GM12891 (cell line): ENCODE results near the gene PRKACA.

ENCODE experiments used
- PAX5 ChIP-seq: IDR thresholded peaks from 2 replicates; pipeline ENCODE4 v1.6.1; 2011; ENCODE audit warnings: low read length, moderate library complexity, mild to moderate bottlenecking; ENCODE audit not compliant: insufficient read depth, severe bottlenecking
- POLR2A ChIP-seq: IDR thresholded peaks from 2 replicates; pipeline ENCODE4 v1.6.1; 2011; ENCODE audit warnings: low read depth, low read length, control low read depth
- POLR2AphosphoS5 ChIP-seq: IDR thresholded peaks from 2 replicates; pipeline ENCODE4 v1.6.1; 2011; ENCODE audit warnings: low read depth, low read length, control low read depth
- SPI1 ChIP-seq: IDR thresholded peaks from 2 replicates; pipeline ENCODE4 v1.6.1; 2011; ENCODE audit warnings: low read depth, low read length, control low read depth
- TAF1 ChIP-seq: IDR thresholded peaks from 2 replicates; pipeline ENCODE4 v1.6.1; 2011; ENCODE audit warnings: low read depth, low read length, control low read depth

DNA sequence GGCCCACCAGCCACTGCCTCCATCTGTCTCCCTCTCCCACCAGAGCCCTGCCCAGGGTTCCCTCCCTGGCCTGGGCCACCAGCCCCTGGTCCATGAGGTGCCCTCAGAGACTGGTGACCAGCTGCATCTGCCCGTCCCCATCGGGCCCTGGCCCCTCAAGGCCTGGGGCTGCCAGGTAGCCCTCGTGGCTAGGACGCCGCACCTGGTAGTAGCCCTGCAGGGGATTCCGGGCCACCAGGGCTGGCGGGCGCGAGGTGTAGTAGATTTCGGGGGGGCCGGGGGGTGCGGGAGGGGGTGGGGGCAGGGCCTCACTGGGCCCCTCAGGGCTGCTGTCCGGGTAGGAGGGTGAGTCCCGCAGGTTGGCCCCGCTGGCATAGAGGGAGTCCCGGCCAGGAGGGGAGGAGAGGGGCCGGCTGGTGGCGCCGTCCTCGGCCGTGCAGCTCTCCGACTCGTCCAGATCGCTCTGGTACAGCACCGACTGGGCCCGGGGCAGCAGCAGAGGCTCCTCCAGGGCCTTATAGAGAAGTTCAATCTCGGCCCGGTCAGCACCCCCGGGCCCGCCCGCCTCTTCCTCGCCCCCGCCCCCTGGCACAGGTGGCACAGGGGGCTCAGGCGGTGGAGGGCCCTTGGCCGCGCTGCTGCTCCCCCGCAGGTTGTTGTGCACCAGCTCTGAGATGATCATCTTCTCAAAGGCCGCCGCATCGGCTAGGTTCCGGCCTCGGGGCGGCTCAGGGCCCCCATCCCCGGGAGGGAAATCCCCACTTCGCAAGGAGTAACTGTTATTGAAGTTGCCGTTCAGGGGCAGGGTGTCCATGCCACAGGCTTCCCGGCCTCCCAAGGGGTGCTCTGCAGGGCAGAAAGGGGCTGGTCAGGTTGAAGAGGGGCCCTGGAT is 33.5 kb upstream of the PRKACA start:
- TF ChIP-seq POLR2AphosphoS5 = no peak
- TF ChIP-seq POLR2A = no peak
- no peak for TF ChIP-seq TAF1
- TF ChIP-seq PAX5 = no peak
- no peak for TF ChIP-seq SPI1
